BLaER1 treated with 17β-estradiol and CSF1 and Interleukin-3, amounts not matched to agents 10 nM and 100 nM (cell line): ENCODE results near the gene CD46.
"Not testable (repeated sequence)": the region's sequence is repeated elsewhere in the genome, so short reads cannot be mapped to it uniquely, and the experiment has no call there.

Experiments used
- H3K27ac ChIP-seq, 11 experiments: shearing (Covaris generic); formaldehyde crosslinking; 2 replicates each; pipeline ENCODE4 v1.8.1; 2022
- H3K27me3 ChIP-seq, 11 experiments: shearing (Covaris generic); formaldehyde crosslinking; 2 replicates each; pipeline ENCODE4 v1.8.1; 2022
- H3K36me3 ChIP-seq, 11 experiments: shearing (Covaris generic); formaldehyde crosslinking; 2 replicates each; pipeline ENCODE4 v1.8.1; 2022
- H3K4me1 ChIP-seq, 10 experiments: shearing (Covaris generic); formaldehyde crosslinking; 2 replicates each; pipeline ENCODE4 v1.8.1; 2022
- H3K4me2 ChIP-seq, 11 experiments: shearing (Covaris generic); formaldehyde crosslinking; 2 replicates each; pipeline ENCODE4 v1.8.1; 2022
- H3K4me3 ChIP-seq, 10 experiments: shearing (Covaris generic); formaldehyde crosslinking; 2 replicates each; pipeline ENCODE4 v1.8.1; 2022
- H3K9ac ChIP-seq, 11 experiments: shearing (Covaris generic); formaldehyde crosslinking; 2 replicates each; pipeline ENCODE4 v1.8.1; 2022
- H3K9me3 ChIP-seq, 11 experiments: shearing (Covaris generic); formaldehyde crosslinking; replicated peaks in 1 of 11; 2 replicates each; pipeline ENCODE4 v1.8.1; 2022
- H4K20me1 ChIP-seq, 11 experiments: shearing (Covaris generic); formaldehyde crosslinking; 2 replicates each; pipeline ENCODE4 v1.8.1; 2022
- Cebpa-rat ChIP-seq, 11 experiments: shearing (Covaris generic); IDR thresholded peaks; 2 replicates each; pipeline ENCODE4 v1.8.1; 2022

Gene CD46

GRCh38 chr1:207751790-207752455 lies at the start of gene CD46:
Gene CD46 (plus strand): TSS chr1:207752054. CDS start chr1:207752213, 159 bp downstream.
- Histone ChIP-seq H4K20me1 (peaks cover 23 to 46% (median 41%) of the 10 kb centered on the region in 11 experiments; a peak in 19 of 22 replicates), H3K9me3 (peaks cover 0 to 6% (median 0%) of the 10 kb centered on the region in 11 experiments; a peak in 1 of 22 replicates), H3K4me2 (peak within 1 kb of the TSS; percentile 81 to 99 (median 95)), H3K9ac (peak within 1 kb of the TSS; percentile 75 to 91 (median 85)), H3K36me3 (peaks cover 1 to 12% (median 4%) of the 10 kb centered on the region in 11 experiments; a peak in 15 of 22 replicates), H3K4me1 (peaks cover 28 to 48% (median 37%) of the 10 kb centered on the region in 10 experiments), H3K4me3 (peak within 1 kb of the TSS; percentile 73 to 95 (median 87)), H3K27me3 (no peaks in the 10 kb centered on the region), H3K27ac (peak within 1 kb of the TSS; percentile 70 to 82 (median 79))
- TF ChIP-seq Cebpa-rat (IDR thresholded peaks at IDR 0.05) = no peak

GRCh38 chr1:207702317-207702716 lies 49.5 kb upstream of the CD46 start:
- Histone ChIP-seq H3K27me3 (no peaks in the 10 kb centered on the region), H4K20me1 (no peaks in the 10 kb centered on the region), H3K36me3 (no peaks in the 10 kb centered on the region), H3K4me3 (no peak overlapping the region), H3K9ac (no peak overlapping the region), H3K4me2 (no peak overlapping the region), H3K27ac (no peak overlapping the region), H3K9me3 (no peaks in the 10 kb centered on the region), H3K4me1 (peaks cover 3 to 17% (median 11%) of the 10 kb centered on the region in 10 experiments; a peak in 17 of 20 replicates)
- TF ChIP-seq Cebpa-rat (IDR thresholded peaks at IDR 0.05) = no peak

GRCh38 chr1:207703712-207704111 lies 48.1 kb upstream of the CD46 start:
- H3K27ac ChIP-seq = no peak overlapping the region
- H3K9me3 ChIP-seq = no peaks in the 10 kb centered on the region
- no peak overlapping the region for H3K4me3 ChIP-seq
- H3K9ac ChIP-seq = no peak overlapping the region
- H4K20me1 ChIP-seq = no peaks in the 10 kb centered on the region
- H3K36me3 ChIP-seq = no peaks in the 10 kb centered on the region
- no peaks in the 10 kb centered on the region for H3K27me3 ChIP-seq
- peak in 3 of 11 experiments; percentile 44 to 60 (median 49); a peak in 2 of 22 replicates for TF ChIP-seq Cebpa-rat (IDR thresholded peaks at IDR 0.05)
- H3K4me1 ChIP-seq = peaks cover 0 to 13% (median 11%) of the 10 kb centered on the region in 10 experiments; a peak in 15 of 20 replicates
- H3K4me2 ChIP-seq = no peak overlapping the region

- Histone ChIP-seq H3K4me1 (peaks cover 0 to 13% (median 10%) of the 10 kb centered on the region in 10 experiments; a peak in 14 of 20 replicates), H3K4me2 (peak overlapping the region in 8 of 11 experiments; percentile 13 to 47 (median 34); a peak in 11 of 22 replicates)
- not testable (repeated sequence) for H4K20me1 ChIP-seq, H3K4me3 ChIP-seq, H3K27ac ChIP-seq, H3K9ac ChIP-seq, H3K27me3 ChIP-seq, H3K9me3 ChIP-seq, H3K36me3 ChIP-seq
Measured at GRCh38 chr1:207708004-207708403, 43.9 kb upstream of the CD46 start.

DNA sequence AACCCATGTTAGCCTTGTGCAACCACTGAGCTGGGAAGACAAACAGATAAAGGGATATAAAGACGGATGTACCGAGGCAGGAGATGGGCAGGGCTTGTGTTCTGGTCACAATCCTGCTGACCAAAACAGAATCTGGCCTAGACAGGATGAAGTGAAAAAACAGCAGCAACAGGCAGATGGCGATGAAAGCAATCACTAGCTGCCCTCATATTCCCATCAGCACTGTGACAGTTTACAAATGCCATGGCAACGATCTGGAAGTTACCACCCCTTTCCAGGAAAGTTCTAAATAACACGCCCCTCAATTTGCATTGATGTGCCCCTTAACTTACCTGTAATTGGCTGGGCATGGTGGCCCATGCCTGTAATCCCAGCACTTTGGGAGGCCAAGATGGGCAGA lies 40.6 kb upstream of the CD46 start:
- no peak for TF ChIP-seq Cebpa-rat (IDR thresholded peaks at IDR 0.05)
- no peak overlapping the region for H3K4me2 ChIP-seq
- H3K4me3 ChIP-seq = no peak overlapping the region
- no peaks in the 10 kb centered on the region for H3K27me3 ChIP-seq
- no peak overlapping the region for H3K27ac ChIP-seq
- peaks cover 0 to 13% (median 10%) of the 10 kb centered on the region in 10 experiments; a peak in 14 of 20 replicates for H3K4me1 ChIP-seq
- H3K9me3 ChIP-seq = peaks cover 9 to 18% (median 14%) of the 10 kb centered on the region in 11 experiments
- no peak overlapping the region for H3K9ac ChIP-seq
- H3K36me3 ChIP-seq = no peaks in the 10 kb centered on the region
- H4K20me1 ChIP-seq = no peaks in the 10 kb centered on the region

GRCh38 chr1:207712701-207713100 lies 39.2 kb upstream of the CD46 start:
- H3K27ac ChIP-seq, H3K9ac ChIP-seq, H3K27me3 ChIP-seq, H3K4me1 ChIP-seq, H4K20me1 ChIP-seq, H3K36me3 ChIP-seq, H3K4me3 ChIP-seq, H3K4me2 ChIP-seq: not testable (repeated sequence)
- peaks cover 9 to 18% (median 14%) of the 10 kb centered on the region in 11 experiments for H3K9me3 ChIP-seq

DNA sequence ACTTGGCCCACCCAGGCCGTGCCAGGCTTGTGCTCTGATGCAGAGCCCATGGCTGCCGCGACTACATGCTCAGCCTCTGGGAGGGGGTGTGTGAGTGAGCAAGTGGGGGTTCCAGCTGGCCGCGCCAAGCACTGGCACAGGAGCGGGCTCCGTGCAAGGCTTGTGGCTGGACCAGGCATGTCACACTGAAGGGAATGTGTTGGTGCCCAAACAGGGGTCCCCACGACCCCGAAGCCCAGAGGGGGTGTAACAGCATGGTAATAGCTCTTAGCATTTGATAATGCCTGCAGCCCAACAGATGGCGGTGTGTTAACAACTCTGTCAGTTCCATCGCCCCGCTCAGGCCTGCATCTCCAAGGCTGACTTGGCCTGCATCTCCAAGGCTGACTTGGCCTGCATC lies 38.3 kb upstream of the CD46 start:
- TF ChIP-seq Cebpa-rat (IDR thresholded peaks at IDR 0.05) = no peak
- Histone ChIP-seq H3K9ac (no peak overlapping the region), H3K4me3 (no peak overlapping the region; a peak in 1 of 20 replicates), H3K27me3 (no peaks in the 10 kb centered on the region), H3K4me2 (no peak overlapping the region), H4K20me1 (no peaks in the 10 kb centered on the region), H3K27ac (no peak overlapping the region), H3K4me1 (no peaks in the 10 kb centered on the region), H3K36me3 (no peaks in the 10 kb centered on the region), H3K9me3 (peaks cover 9 to 18% (median 14%) of the 10 kb centered on the region in 11 experiments)

DNA sequence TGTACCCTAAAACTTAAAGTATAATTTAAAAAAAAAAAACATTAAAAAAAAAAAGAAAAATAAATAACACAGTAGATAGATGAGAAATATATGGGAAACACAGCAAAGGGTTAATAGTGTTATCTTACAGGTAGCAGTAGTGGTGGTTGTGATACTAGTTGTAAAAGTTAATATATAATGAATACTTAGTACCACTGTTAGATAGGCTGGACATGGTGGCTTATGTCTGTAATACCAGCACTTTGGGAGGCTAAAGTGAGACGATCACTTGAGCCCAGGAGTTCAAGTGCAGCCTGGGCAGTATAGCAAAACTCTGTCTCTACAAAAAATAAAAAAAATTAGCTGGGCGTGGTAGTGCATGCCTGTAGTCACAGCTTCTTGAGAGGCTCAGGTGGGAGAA lies 32.6 kb upstream of the CD46 start:
- no peak overlapping the region for H3K4me3 ChIP-seq
- TF ChIP-seq Cebpa-rat (IDR thresholded peaks at IDR 0.05) = no peak
- peaks cover 0 to 9% (median 5%) of the 10 kb centered on the region in 11 experiments; a peak in 16 of 22 replicates for H3K9me3 ChIP-seq
- H3K4me2 ChIP-seq = no peak overlapping the region
- no peak overlapping the region for H3K27ac ChIP-seq
- no peaks in the 10 kb centered on the region for H3K4me1 ChIP-seq
- H3K9ac ChIP-seq = no peak overlapping the region
- H3K27me3 ChIP-seq = no peaks in the 10 kb centered on the region
- no peaks in the 10 kb centered on the region for H3K36me3 ChIP-seq
- H4K20me1 ChIP-seq = no peaks in the 10 kb centered on the region

GRCh38 chr1:207728200-207728858 lies 23.5 kb upstream of the CD46 start:
- H3K4me3 ChIP-seq, H3K27ac ChIP-seq, H3K27me3 ChIP-seq, H3K9ac ChIP-seq, H3K4me1 ChIP-seq, H4K20me1 ChIP-seq, H3K4me2 ChIP-seq, H3K36me3 ChIP-seq: not testable (repeated sequence)
- peaks cover 12 to 20% (median 15%) of the 10 kb centered on the region in 11 experiments; a peak in 20 of 22 replicates for H3K9me3 ChIP-seq

DNA sequence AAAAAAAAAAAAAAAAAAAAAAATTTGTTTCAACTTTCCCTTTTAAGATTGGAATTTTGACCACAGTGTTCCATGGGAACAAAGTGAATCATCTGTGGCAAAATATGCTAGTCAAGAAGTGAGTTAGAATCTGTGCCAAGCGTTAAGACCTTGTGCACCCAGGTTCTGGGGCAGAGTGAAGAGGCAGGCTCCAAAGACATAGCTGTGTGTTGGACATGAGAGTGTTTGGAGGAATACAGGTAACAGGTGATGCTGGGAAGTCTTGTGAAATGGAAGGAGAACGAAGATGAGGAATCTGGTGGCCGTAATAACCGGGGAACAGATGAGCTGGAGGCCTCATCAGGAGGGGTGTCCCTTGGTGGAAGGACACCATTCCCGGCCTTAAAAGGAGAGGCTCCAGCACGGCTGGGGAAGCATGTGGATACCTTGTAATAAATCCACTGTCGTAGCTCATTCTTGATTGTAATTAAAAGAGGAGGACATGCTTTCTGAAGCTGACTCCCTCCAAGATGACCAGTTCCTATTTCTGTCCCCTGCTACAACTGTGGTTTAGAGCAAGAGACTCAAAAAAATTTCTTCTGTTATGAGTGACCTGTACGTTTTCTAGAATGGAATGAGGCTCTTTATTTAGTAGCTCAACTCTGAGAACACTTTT lies 14.2 kb upstream of the CD46 start:
- H3K4me2 ChIP-seq, H4K20me1 ChIP-seq, H3K27ac ChIP-seq, H3K4me1 ChIP-seq, H3K27me3 ChIP-seq, H3K9ac ChIP-seq, H3K4me3 ChIP-seq, H3K36me3 ChIP-seq, H3K9me3 ChIP-seq: not testable (repeated sequence)

DNA sequence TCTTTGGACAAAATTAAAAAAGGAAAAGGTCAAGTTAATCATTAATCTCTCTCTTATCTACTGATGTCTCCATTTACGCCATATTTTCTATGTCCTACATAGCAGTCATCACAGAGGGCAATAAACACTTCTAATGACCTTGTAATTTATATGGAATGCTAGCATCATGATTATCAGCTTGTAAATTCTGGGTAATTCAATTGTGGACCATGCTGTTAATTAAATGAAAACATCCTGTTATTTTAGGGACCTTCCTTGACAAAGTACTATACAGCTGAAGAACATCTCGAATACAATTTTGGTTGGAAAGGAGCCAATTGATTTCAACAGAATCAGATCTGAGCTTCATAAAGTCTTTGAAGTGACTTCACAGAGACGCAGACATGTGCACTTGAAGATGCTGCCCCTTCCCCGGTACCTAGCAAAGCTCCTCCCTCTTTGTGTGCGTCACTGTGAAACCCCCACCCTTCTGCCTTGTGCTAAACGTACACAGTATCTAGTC lies 13.6 kb upstream of the CD46 start:
- H3K4me1 ChIP-seq = peaks cover 0 to 12% (median 0%) of the 10 kb centered on the region in 10 experiments; a peak in 6 of 20 replicates
- not testable (repeated sequence) for H4K20me1 ChIP-seq, H3K36me3 ChIP-seq, H3K9me3 ChIP-seq, H3K27me3 ChIP-seq, H3K27ac ChIP-seq, H3K9ac ChIP-seq, H3K4me3 ChIP-seq, H3K4me2 ChIP-seq
